Pancreas (tissue), 10 donors: ENCODE measurements around the gene AJAP1. TPM values are rescaled to one million over a fixed set of nuclear protein-coding genes. Genes with fewer than 3 reads are reported as not detected.

ENCODE experiments used
- ATAC-seq, 4 donors: fragments of 200-7000 bp; cut with Tn5 transposase; one replicate each; pipeline versions ENCODE4 v1.8.0 to v1.9.1; 2020; ENCODE audit warnings: mild to moderate bottlenecking in 4 of 4, moderate library complexity in 4 of 4
- DNase-seq, 6 donors: peaks; one replicate each; pipeline ENCODE4 v3.0.0-alpha.2; 2020
- FAIRE-seq: peaks from 2 replicates; lab custom pipeline; 2012; peaks lifted over from hg19 to GRCh38; lab: Jason Lieb, UNC
- H3K27ac ChIP-seq, 4 donors: fragments of 200-600 bp; sonication (generic); 1 replicate in 3 of 4; 2 replicates in 1 of 4; pipeline versions ENCODE4 v1.5.0 to v1.8.0; 2020
- H3K27me3 ChIP-seq, 4 donors: fragments of 200-600 bp; one replicate each; pipeline ENCODE4 v1.8.0; 2021
- H3K36me3 ChIP-seq, 3 donors: fragments of 200-600 bp; sonication (generic) in 1 of 3; one replicate each; pipeline versions ENCODE4 v1.5.0 to v1.8.0; 2020 to 2021
- H3K4me1 ChIP-seq, 3 donors: fragments of 200-600 bp; one replicate each; pipeline ENCODE4 v1.8.0; 2021
- H3K4me3 ChIP-seq, 4 donors: fragments of 200-600 bp; sonication (generic) in 2 of 4; one replicate each; pipeline versions ENCODE4 v1.5.0 to v1.8.0; 2020 to 2021
- H3K9me3 ChIP-seq, 4 donors: fragments of 200-600 bp; one replicate each; pipeline ENCODE4 v1.8.0; 2021
- CTCF ChIP-seq, 4 donors: fragments of 200-600 bp; sonication (generic) in 3 of 4; IDR thresholded peaks; one replicate each; pipeline versions ENCODE4 v1.5.0 to v1.8.0; 2021; ENCODE audit warnings: antibody characterized with exemption in 4 of 4
- WGBS, 2 donors: extraction: QIAGEN DNeasy Blood & Tissue Kit; methylation state at CpG; one replicate each; pipeline ENCODE4 v1.1.7; 2013; 5-methylcytosine and 5-hydroxymethylcytosine counted together
- intact Hi-C, 3 donors: fragments of 100-400 bp; cut with DNase I; formaldehyde crosslinking; loops; one replicate each; pipeline versions ENCODE4 v1.11.1 to v1.14.2; 2022
- polyA plus RNA-seq, 2 donors: library from polyadenylated mRNA; stranded (reverse); fragments of 200-250 nt; gene quantifications; one replicate each; pipeline ENCODE4 v1.2.3, GENCODE V29; 2013
- total RNA-seq, 6 donors: library from RNA; stranded (reverse); fragmentation: NEBNext Ultra II Directional in 4 of 6; extraction: Animal tissue kit (Norgen Biotek cat#: 25700) in 4 of 6; gene quantifications; one replicate each; pipeline versions ENCODE4 v1.2.1 to v1.2.4, GENCODE V29; 2021 to 2023
- donor health status: healthy with polysubstance abuse.
- donor health status: DM: no; HTN: no; CAD: no; lungs with moderate emphysema.
- donor health status: DM: no; HTN: no; CAD: no.
- donor health status: control.
- donor health status: control.
- donor health status: Bipolar disorder and iron deficiency.
- donor health status: DM: yes; HTN: yes; CAD: no.
- donor health status: DM: no; HTN: no; CAD: no.
- donor health status: DM: no; HTN: no; CAD: no.
- donor health status: DM: yes; HTN: yes; CAD: no.

AJAP1 gene
- total and polyA plus RNA-seq, 8 donors: 0.38 to 4.3 (median 2.2) TPM

GRCh38 chr1:4775506-4775905, 121.1 kb downstream of the AJAP1 start:
- H3K4me1 ChIP-seq: no peaks in the 10 kb centered on the region
- ATAC-seq (no peak), FAIRE-seq (no peak), DNase-seq (no peak)
- H3K27ac ChIP-seq: no peak overlapping the region
- no peaks in the 10 kb centered on the region for H3K9me3 ChIP-seq
- H3K27me3 ChIP-seq: no peaks in the 10 kb centered on the region
- intact Hi-C loops: no loop called here
- H3K4me3 ChIP-seq: no peak overlapping the region
- no peak for TF ChIP-seq CTCF (IDR thresholded peaks at IDR 0.05)
- H3K36me3 ChIP-seq: no peaks in the 10 kb centered on the region
- WGBS, 2 donors: 58 to 59% methylated on average over 9 of the region's 9 CpGs

GRCh38 chr1:4778056-4778455, 123.6 kb downstream of the AJAP1 start:
- peak in 3 of 4 donors; percentile 50 to 57 (median 54) for ATAC-seq
- 38 to 42% methylated on average over 7 of the region's 7 CpGs for WGBS, 2 donors
- Histone ChIP-seq H3K27ac (no peak overlapping the region), H3K4me1 (no peaks in the 10 kb centered on the region), H3K4me3 (no peak overlapping the region), H3K9me3 (no peaks in the 10 kb centered on the region), H3K36me3 (no peaks in the 10 kb centered on the region), H3K27me3 (no peaks in the 10 kb centered on the region)
- no peak for DNase-seq
- TF ChIP-seq CTCF (IDR thresholded peaks at IDR 0.05): peak in 1 of 4 donors; percentile 10
- FAIRE-seq: no peak
- intact Hi-C loops: no loop called here

GRCh38 chr1:4781646-4782045, 127.2 kb downstream of the AJAP1 start:
- Histone ChIP-seq H3K36me3 (no peaks in the 10 kb centered on the region), H3K4me3 (no peak overlapping the region), H3K4me1 (no peaks in the 10 kb centered on the region), H3K27ac (no peak overlapping the region), H3K9me3 (no peaks in the 10 kb centered on the region), H3K27me3 (no peaks in the 10 kb centered on the region)
- WGBS, 2 donors: 86% methylated on average over 14 of the region's 14 CpGs
- DNase-seq (peak in 1 of 6 donors; percentile 31), ATAC-seq (no peak), FAIRE-seq (no peak)
- TF ChIP-seq CTCF (IDR thresholded peaks at IDR 0.05): no peak
- intact Hi-C loops: no loop called here

GRCh38 chr1:4784761-4785160, 130.4 kb downstream of the AJAP1 start:
- FAIRE-seq (no peak), ATAC-seq (no peak), DNase-seq (no peak)
- WGBS, 2 donors: 82 to 84% methylated on average over 17 of the region's 17 CpGs
- Histone ChIP-seq H3K27ac (no peak overlapping the region), H3K9me3 (no peaks in the 10 kb centered on the region), H3K27me3 (no peaks in the 10 kb centered on the region), H3K4me1 (no peaks in the 10 kb centered on the region), H3K4me3 (no peak overlapping the region), H3K36me3 (no peaks in the 10 kb centered on the region)
- no peak for TF ChIP-seq CTCF (IDR thresholded peaks at IDR 0.05)
- intact Hi-C loops: no loop called here

GRCh38 chr1:4786055-4786454, 131.6 kb downstream of the AJAP1 start:
- Histone ChIP-seq H3K27me3 (no peaks in the 10 kb centered on the region), H3K4me3 (no peak overlapping the region), H3K36me3 (no peaks in the 10 kb centered on the region), H3K27ac (no peak overlapping the region), H3K9me3 (no peaks in the 10 kb centered on the region), H3K4me1 (no peaks in the 10 kb centered on the region)
- no peak for DNase-seq
- WGBS, 2 donors: 81% methylated on average over 8 of the region's 8 CpGs
- no peak for ATAC-seq
- intact Hi-C loops: no loop called here
- no peak for TF ChIP-seq CTCF (IDR thresholded peaks at IDR 0.05)
- FAIRE-seq: no peak
